Measurements from ENCODE around the gene SNCAIP.
"Not testable (repeated sequence)": the region's sequence is repeated elsewhere in the genome, so short reads cannot be mapped to it uniquely, and the experiment has no call there.

The SNCAIP gene

DNA sequence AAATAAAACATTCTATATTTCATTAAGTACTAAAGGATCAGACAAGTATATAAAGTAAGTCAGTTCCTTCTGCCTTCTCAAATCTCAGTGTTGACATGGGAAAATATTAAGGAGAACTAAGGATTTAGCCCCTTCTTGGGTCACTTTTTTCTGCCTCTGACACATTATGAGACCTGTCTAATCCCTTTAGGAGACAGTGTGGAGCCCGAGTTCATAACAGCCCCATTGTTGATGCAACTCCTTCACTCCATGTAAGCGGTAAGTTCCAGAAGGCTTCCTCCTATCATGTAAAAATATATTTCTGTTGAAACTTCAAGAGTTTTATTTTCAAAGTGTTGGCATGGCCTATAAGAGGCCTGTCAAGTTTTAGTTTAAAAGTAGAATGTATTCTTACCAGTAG lies 152.2 kb downstream of the SNCAIP start:
- DNase-seq (ENCODE audit: low read depth, low spot score), result no peak

DNA sequence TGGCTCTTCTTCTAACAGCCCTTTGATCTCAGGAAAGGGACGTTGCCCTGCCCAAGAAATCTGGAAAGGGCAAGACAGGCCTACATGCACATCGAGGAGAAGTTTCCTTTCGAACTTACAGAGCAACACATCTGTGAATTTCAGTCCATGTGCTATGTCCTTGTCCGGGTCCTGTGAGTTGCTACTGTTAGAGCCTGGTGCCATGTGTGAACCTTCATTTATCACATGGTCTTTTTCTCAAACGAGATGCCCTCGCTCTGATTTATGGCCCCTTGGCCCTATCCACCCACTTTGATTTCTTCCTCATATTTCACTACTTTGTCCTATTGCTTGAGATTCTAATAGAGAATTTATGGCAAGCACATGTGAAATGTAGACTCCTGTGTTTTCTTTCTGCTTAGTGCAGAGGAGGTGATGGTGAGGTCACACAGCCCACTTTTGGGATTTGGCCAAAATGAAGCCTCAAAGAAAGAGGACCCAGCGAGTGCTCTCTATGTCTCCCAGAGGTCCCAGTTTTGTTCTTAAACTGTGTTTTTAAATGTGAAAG lies 153.1 kb downstream of the SNCAIP start:
- no peak for DNase-seq (ENCODE audit: low read depth, low spot score)

- no peak for DNase-seq (ENCODE audit: low read depth, low spot score)
These were observed 154.0 kb downstream of the SNCAIP start for GRCh38 chr5:122465994-122466393.

- DNase-seq (ENCODE audit: low read depth, low spot score), result no peak
These were observed 156.5 kb downstream of the SNCAIP start for GRCh38 chr5:122468351-122469116.

GRCh38 chr5:122469384-122469919 lies 157.4 kb downstream of the SNCAIP start:
- DNase-seq (ENCODE audit: low read depth, low spot score), result no peak

DNA sequence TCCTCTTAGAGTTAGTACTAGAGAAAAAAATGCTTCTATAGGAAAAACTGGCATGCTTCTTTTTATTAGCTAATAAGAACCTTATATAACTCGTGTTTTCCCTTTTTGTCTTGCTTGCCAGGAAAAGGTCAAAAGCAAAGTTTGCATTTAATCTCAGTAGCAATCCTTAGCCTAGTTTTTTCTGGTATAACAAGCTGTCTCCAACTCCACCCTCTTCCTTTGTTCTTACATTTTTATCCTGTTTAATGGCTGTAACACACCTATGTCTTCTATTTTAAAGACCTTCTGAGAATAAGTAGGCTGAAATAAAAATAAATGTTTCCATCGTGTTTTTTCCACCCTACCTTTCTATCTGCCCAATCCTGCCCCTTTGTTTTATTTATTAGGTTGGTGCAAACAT lies 158.3 kb downstream of the SNCAIP start:
- DNase-seq (ENCODE audit: low read depth, low spot score), result no peak

DNA sequence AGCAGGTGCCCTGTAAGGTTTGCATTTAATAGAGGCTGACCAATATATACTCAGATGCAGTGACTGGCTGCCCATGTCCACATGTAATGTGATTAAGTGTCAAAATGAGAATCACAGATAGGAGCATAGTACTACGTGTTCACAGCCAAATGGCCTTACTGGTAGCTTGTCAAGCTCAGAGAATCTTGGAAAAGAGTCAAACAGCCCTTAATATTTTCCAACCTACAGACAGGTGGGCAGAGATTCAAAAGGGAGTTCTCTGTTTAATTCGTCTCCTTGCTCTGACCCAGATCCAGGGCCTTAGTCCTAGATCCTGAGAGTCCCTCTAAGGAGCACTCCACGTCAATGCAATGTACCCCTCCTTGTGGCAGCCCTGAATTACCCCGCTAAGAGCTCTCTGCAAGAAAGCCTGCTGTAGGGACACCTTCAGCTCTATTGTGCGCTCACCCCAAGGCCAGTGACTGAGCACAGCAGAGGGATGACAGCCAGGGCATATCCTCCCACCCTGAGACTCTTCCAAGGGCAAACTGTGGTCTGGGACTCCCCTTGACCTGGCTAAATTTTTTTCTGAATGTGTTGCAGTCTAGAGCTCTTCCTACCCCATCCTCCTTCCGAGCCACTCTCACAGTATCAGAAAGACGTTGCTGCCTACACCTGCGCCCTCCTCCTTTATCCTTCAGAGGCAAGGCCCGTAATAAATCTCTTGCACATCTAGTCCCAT lies 159.2 kb downstream of the SNCAIP start:
- no peak for DNase-seq (ENCODE audit: low read depth, low spot score)

GRCh38 chr5:122471752-122472061 lies 159.7 kb downstream of the SNCAIP start:
- no peak for DNase-seq (ENCODE audit: low read depth, low spot score)

DNA sequence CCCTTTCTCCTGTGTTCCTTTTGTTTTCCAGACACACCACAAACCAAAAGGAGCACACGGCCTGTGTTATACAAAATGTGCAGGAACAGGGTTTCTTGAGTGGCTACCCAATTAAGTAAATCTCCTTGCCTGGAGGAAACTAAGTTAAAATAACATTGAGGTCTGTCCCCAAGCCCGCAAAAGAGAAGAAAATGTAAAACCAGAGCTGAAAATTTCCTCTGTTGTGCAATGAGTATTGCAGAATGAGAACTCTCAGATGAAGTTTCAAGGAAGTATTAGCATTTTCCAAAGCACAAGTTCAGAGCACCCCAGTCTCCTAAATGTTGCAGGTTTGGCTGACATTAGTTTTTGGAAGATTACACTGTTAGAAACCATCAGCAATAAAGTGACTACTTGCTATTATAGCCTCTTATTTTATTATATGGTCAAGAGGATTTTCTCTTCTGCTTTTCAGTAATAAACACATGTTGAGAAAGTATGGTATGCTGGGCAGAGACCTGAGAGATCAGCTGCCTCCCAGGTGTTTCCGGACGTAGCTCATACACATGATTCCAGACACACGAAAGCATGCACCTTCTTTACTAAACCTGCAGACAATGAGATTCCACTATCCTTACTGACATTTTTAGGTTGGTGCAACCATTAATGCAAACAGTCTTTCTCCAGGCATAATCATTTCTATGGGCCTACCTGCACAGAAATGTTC lies 161.3 kb downstream of the SNCAIP start:
- DNase-seq (ENCODE audit: low read depth, low spot score), result no peak

DNA sequence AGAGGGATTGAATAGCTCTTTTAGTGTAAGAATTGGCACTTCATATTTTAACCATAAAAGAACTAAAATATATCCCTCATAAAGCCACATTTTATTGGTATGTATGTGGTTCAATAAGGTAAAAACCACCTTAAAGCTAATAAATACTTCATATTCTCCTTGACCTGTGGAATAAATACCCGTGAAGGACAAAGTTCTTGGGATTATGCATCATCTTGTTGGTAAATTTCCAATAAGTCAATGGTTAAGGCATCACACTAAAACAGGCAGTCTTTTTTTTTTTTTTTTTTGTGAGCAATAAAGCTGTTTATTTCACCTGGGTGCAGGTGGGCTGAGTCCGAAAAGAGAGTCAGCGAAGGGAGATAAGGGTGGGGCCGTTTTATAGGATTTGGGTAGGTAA lies 161.9 kb downstream of the SNCAIP start:
- DNase-seq (ENCODE audit: low read depth, low spot score), result no peak

- no peak for DNase-seq (ENCODE audit: low read depth, low spot score)
These were observed 166.9 kb downstream of the SNCAIP start for GRCh38 chr5:122478741-122479442.

DNA sequence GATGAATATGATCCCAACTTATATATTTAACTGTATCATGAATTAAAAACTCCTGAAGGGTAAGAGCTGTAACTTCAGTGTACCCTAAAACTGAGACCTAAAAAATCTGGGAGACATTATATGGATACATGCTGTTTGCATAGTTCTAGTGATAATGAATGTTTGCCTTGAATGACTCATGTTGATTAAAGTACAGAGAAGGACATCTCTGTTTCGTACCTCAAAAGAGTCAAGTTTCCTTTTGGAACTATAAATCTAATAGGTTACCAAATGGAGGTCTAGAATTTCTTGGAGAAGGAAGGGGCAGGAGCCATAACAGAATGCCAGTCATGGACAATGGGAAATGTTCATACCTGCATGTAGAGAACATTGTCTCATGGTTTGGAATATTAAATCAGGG lies 168.1 kb downstream of the SNCAIP start:
- DNase-seq (ENCODE audit: low read depth, low spot score), result no peak

GRCh38 chr5:122484103-122484502 lies 172.1 kb downstream of the SNCAIP start:
- no peak for DNase-seq (ENCODE audit: low read depth, low spot score)

- no peak for DNase-seq (ENCODE audit: low read depth, low spot score)
These were observed 173.2 kb downstream of the SNCAIP start for GRCh38 chr5:122485226-122485625.

GRCh38 chr5:122486616-122487015 lies 174.6 kb downstream of the SNCAIP start:
- not testable (repeated sequence) for DNase-seq (ENCODE audit: low read depth, low spot score)

- no peak for DNase-seq (ENCODE audit: low read depth, low spot score)
These were observed 178.7 kb downstream of the SNCAIP start for GRCh38 chr5:122490718-122491117.

DNA sequence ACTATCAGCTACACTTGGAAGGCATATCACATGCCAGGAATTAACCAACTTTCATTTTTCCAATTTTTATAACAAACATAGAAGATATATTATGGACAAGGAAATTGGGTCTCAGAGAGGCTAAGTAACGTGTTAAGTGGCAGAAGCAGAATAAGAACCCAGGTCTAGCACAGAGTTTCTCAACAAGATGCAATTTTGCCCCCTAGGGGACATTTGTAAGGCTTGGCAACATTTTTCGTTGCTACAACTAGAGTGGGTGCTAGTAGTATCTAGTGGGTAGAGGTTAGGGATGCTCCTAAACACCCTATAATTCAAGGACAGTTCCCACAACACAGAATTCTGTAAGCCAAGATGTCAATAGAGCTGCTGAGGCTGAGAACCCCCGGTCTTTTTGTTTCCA lies 180.6 kb downstream of the SNCAIP start:
- no peak for DNase-seq (ENCODE audit: low read depth, low spot score)

- no peak for DNase-seq (ENCODE audit: low read depth, low spot score)
These were observed 181.3 kb downstream of the SNCAIP start for GRCh38 chr5:122493091-122494021.

GRCh38 chr5:122494109-122494508 lies 182.1 kb downstream of the SNCAIP start:
- DNase-seq (ENCODE audit: low read depth, low spot score), result no peak

- no peak for DNase-seq (ENCODE audit: low read depth, low spot score)
These were observed 186.1 kb downstream of the SNCAIP start for GRCh38 chr5:122498163-122498562.
